ENCODE measurements around the gene KLB.

Gene KLB

DNA sequence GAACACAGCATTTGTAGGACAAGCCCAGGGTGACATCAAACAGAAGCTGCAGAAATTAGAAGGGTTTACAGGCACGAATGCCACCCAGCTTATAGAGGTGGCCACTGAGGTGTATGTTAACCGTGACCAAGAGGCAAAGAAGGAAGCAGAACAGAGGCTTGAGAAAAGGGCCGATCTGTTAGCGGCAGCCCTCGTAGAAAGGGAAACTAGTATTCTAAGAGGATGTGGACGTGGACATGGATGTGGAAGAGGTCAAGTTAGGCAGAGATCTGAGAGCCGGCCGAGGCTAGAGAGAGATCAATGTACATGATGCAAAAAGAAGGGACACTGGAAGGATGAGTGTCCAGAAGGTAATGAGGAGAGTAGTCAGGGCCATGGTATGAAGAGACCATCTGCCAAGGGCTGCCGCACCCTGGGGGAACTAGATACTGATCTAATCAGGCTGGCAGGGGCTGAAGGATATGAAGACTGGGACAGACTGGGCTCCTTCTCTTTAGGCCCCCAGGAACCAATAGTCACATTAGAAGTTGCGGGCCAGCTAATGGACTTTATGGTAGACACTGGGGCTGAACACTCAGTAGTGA is 79.6 kb downstream of the KLB start:
- no peak overlapping the region for H3K27ac ChIP-seq

DNA sequence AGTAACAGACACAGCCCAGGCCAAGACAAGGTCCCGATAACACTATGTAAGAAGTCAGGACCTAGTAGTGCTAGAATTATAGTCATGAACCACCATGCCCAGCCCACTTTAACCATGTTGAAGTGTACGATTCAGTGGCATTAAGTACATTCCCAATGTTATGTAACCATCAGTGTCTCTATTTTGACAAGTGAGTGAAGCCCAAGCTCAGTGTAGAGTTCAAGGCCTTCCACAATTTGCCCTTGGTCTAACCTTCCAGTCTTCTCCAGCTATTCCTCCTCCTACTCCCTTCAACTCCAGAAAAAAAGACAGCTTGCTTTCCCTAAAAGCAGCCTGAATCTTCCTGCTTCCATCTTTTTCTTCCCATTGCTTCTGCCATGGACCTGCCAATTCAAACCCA is 83.6 kb downstream of the KLB start:
- TF ChIP-seq ZFX (IDR thresholded peaks at IDR 0.05) = no peak
- TF ChIP-seq, protein P1, sequence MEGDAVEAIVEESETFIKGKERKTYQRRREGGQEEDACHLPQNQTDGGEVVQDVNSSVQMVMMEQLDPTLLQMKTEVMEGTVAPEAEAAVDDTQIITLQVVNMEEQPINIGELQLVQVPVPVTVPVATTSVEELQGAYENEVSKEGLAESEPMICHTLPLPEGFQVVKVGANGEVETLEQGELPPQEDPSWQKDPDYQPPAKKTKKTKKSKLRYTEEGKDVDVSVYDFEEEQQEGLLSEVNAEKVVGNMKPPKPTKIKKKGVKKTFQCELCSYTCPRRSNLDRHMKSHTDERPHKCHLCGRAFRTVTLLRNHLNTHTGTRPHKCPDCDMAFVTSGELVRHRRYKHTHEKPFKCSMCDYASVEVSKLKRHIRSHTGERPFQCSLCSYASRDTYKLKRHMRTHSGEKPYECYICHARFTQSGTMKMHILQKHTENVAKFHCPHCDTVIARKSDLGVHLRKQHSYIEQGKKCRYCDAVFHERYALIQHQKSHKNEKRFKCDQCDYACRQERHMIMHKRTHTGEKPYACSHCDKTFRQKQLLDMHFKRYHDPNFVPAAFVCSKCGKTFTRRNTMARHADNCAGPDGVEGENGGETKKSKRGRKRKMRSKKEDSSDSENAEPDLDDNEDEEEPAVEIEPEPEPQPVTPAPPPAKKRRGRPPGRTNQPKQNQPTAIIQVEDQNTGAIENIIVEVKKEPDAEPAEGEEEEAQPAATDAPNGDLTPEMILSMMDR (conservative IDR thresholded peaks at IDR 0.05) = no peak
- H3K27ac ChIP-seq = no peak overlapping the region

More for the DNA sequence above, 79.6 kb downstream of the KLB start:
- TF ChIP-seq ZFX (IDR thresholded peaks at IDR 0.05) = no peak
- TF ChIP-seq, protein P1 (conservative IDR thresholded peaks at IDR 0.05) = no peak

- no peak overlapping the region for H3K27ac ChIP-seq
- TF ChIP-seq ZFX (IDR thresholded peaks at IDR 0.05) = no peak
- TF ChIP-seq, protein P1 (conservative IDR thresholded peaks at IDR 0.05) = no peak
These were observed 87.6 kb downstream of the KLB start for GRCh38 chr4:39494354-39494753.

DNA sequence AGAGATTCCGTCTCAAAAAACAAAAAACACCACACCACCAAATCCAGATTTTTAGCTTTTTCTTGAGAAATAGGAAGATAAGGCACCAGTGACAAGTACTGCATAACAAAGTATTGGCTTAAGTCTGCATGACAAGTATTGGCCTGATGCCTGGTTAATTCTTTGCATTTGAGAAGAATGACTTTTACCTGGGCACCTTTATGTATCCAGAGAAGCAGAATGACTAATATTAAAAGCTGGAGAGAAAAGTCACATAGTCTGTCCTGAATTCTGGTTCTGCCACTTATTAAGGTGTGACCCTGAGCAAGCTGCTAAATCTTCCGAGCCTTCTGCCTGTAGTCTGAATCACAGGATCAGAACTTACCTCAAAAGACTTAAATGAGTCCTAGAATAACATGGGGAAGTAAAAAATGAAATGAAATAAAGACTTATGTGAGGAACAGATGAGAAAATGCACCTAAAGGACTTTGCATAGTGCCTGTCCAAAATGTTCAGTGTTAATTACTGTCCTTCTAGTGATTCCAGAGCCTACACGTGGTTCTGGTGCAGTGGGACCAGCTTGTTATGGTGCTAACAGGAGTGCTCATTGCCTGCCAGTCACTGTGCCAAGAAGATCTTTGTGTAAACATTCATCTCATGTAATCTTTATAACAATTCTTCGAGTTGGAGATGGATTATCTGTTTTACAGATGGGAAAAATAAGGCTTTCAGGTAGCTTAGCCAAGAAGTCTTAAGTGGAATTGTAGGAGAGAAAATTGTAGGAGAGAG is 88.9 kb downstream of the KLB start:
- H3K27ac ChIP-seq = no peak overlapping the region
- TF ChIP-seq, protein P1 (conservative IDR thresholded peaks at IDR 0.05) = no peak
- no peak for TF ChIP-seq ZFX (IDR thresholded peaks at IDR 0.05)

- no peak overlapping the region for H3K27ac ChIP-seq
- no peak for TF ChIP-seq ZFX (IDR thresholded peaks at IDR 0.05)
- TF ChIP-seq, protein P1 (conservative IDR thresholded peaks at IDR 0.05) = no peak
These were observed 91.4 kb downstream of the KLB start for GRCh38 chr4:39497909-39498726.

GRCh38 chr4:39498727-39499020 is 91.9 kb downstream of the KLB start:
- no peak overlapping the region for H3K27ac ChIP-seq

More at GRCh38 chr4:39498727-39499020, 91.9 kb downstream of the KLB start:
- TF ChIP-seq, protein P1 (conservative IDR thresholded peaks at IDR 0.05) = no peak
- TF ChIP-seq ZFX (IDR thresholded peaks at IDR 0.05) = no peak
